HEK293 (cell line): Measurements from ENCODE around the gene CHID1.

ENCODE experiments used
- BCL11A ChIP-seq: fragments of 450-650 bp; formaldehyde crosslinking; IDR thresholded peaks from 2 replicates; pipeline ENCODE4 v1.5.1; 2016; ENCODE audit warnings: low read depth, missing biosample characterization, missing genetic modification characterization
- EGR2 ChIP-seq: fragments of 450-650 bp; formaldehyde crosslinking; IDR thresholded peaks from 2 replicates; pipeline ENCODE4 v1.5.1; 2016; ENCODE audit warnings: low read depth, missing biosample characterization, missing genetic modification characterization
- FEZF1 ChIP-seq: fragments of 450-650 bp; formaldehyde crosslinking; IDR thresholded peaks from 2 replicates; pipeline ENCODE4 v1.5.1; 2016; ENCODE audit warnings: missing biosample characterization, missing genetic modification characterization
- GLIS2 ChIP-seq: fragments of 450-650 bp; formaldehyde crosslinking; IDR thresholded peaks from 2 replicates; pipeline ENCODE4 v1.5.1; 2016; ENCODE audit warnings: missing biosample characterization, missing genetic modification characterization
- HIC1 ChIP-seq: fragments of 450-650 bp; formaldehyde crosslinking; IDR thresholded peaks from 2 replicates; pipeline ENCODE4 v1.5.1; 2016; ENCODE audit warnings: missing biosample characterization, missing genetic modification characterization
- KLF7 ChIP-seq: fragments of 450-650 bp; formaldehyde crosslinking; IDR thresholded peaks from 2 replicates; pipeline ENCODE4 v1.5.1; 2016; ENCODE audit warnings: missing biosample characterization, missing genetic modification characterization, borderline replicate concordance
- SALL2 ChIP-seq: fragments of 450-650 bp; formaldehyde crosslinking; IDR thresholded peaks from 2 replicates; pipeline ENCODE4 v1.5.0; 2017; ENCODE audit warnings: missing biosample characterization, mild to moderate bottlenecking, missing genetic modification characterization, borderline replicate concordance
- WT1 ChIP-seq: fragments of 450-650 bp; formaldehyde crosslinking; IDR thresholded peaks from 2 replicates; pipeline ENCODE4 v1.5.1; 2016; ENCODE audit warnings: missing biosample characterization, missing genetic modification characterization
- ZBTB17 ChIP-seq: fragments of 450-650 bp; formaldehyde crosslinking; IDR thresholded peaks from 2 replicates; pipeline ENCODE4 v1.5.1; 2016; ENCODE audit warnings: missing biosample characterization, missing genetic modification characterization
- ZIC2 ChIP-seq: fragments of 450-650 bp; formaldehyde crosslinking; IDR thresholded peaks from 2 replicates; pipeline ENCODE4 v1.5.1; 2016; ENCODE audit warnings: missing biosample characterization, missing genetic modification characterization
- ZNF146 ChIP-seq: fragments of 450-650 bp; formaldehyde crosslinking; IDR thresholded peaks from 2 replicates; pipeline ENCODE4 v1.5.1; 2016; ENCODE audit warnings: missing biosample characterization, missing genetic modification characterization
- ZNF148 ChIP-seq: fragments of 450-650 bp; formaldehyde crosslinking; IDR thresholded peaks from 2 replicates; pipeline ENCODE4 v1.5.0; 2017; ENCODE audit warnings: missing biosample characterization, missing genetic modification characterization, borderline replicate concordance
- ZNF16 ChIP-seq: fragments of 450-650 bp; formaldehyde crosslinking; IDR thresholded peaks from 2 replicates; pipeline ENCODE4 v1.5.1; 2016; ENCODE audit warnings: low read depth, missing biosample characterization, missing genetic modification characterization
- ZNF169 ChIP-seq: fragments of 450-650 bp; formaldehyde crosslinking; IDR thresholded peaks from 2 replicates; pipeline ENCODE4 v1.5.1; 2016; ENCODE audit warnings: missing biosample characterization, missing genetic modification characterization
- ZNF174 ChIP-seq: fragments of 450-650 bp; formaldehyde crosslinking; IDR thresholded peaks from 2 replicates; pipeline ENCODE4 v1.5.0; 2017; ENCODE audit warnings: missing biosample characterization, mild to moderate bottlenecking, missing genetic modification characterization
- ZNF324 ChIP-seq: fragments of 450-650 bp; formaldehyde crosslinking; IDR thresholded peaks from 2 replicates; pipeline ENCODE4 v1.5.1; 2016; ENCODE audit warnings: missing biosample characterization, missing genetic modification characterization
- ZNF423 ChIP-seq: fragments of 450-650 bp; formaldehyde crosslinking; IDR thresholded peaks from 2 replicates; pipeline ENCODE4 v1.5.1; 2016; ENCODE audit warnings: missing biosample characterization, missing genetic modification characterization
- ZNF426 ChIP-seq: fragments of 450-650 bp; formaldehyde crosslinking; IDR thresholded peaks from 2 replicates; pipeline ENCODE4 v1.5.1; 2017; ENCODE audit warnings: missing biosample characterization, missing genetic modification characterization, mild to moderate bottlenecking, inconsistent platforms, moderate library complexity
- ZNF621 ChIP-seq: fragments of 450-650 bp; formaldehyde crosslinking; IDR thresholded peaks from 2 replicates; pipeline ENCODE4 v1.5.1; 2017; ENCODE audit warnings: missing biosample characterization, missing genetic modification characterization
- ZNF776 ChIP-seq: fragments of 450-650 bp; formaldehyde crosslinking; IDR thresholded peaks from 2 replicates; pipeline ENCODE4 v1.5.0; 2017; ENCODE audit warnings: missing biosample characterization, missing genetic modification characterization, borderline replicate concordance
- ZNF830 ChIP-seq: fragments of 450-650 bp; IDR thresholded peaks from 2 replicates; pipeline ENCODE4 v1.5.0; 2018; ENCODE audit warnings: missing biosample characterization, missing genetic modification characterization, low read depth, mild to moderate bottlenecking, moderate library complexity
- TF ChIP-seq, protein P1 (sequence below): fragments of 450-650 bp; formaldehyde crosslinking; IDR thresholded peaks from 2 replicates; pipeline ENCODE4 v1.5.1; 2016; ENCODE audit warnings: missing biosample characterization, missing genetic modification characterization, borderline replicate concordance
- TF ChIP-seq, protein P2 (sequence below): fragments of 450-650 bp; formaldehyde crosslinking; IDR thresholded peaks from 2 replicates; pipeline ENCODE4 v1.5.1; 2016; ENCODE audit warnings: missing biosample characterization, missing genetic modification characterization, borderline replicate concordance

CHID1 gene

GRCh38 chr11:838441-839279 lies 72.0 kb downstream of the CHID1 start (continued):
- no peak for TF ChIP-seq ZNF621
- TF ChIP-seq, protein P1, sequence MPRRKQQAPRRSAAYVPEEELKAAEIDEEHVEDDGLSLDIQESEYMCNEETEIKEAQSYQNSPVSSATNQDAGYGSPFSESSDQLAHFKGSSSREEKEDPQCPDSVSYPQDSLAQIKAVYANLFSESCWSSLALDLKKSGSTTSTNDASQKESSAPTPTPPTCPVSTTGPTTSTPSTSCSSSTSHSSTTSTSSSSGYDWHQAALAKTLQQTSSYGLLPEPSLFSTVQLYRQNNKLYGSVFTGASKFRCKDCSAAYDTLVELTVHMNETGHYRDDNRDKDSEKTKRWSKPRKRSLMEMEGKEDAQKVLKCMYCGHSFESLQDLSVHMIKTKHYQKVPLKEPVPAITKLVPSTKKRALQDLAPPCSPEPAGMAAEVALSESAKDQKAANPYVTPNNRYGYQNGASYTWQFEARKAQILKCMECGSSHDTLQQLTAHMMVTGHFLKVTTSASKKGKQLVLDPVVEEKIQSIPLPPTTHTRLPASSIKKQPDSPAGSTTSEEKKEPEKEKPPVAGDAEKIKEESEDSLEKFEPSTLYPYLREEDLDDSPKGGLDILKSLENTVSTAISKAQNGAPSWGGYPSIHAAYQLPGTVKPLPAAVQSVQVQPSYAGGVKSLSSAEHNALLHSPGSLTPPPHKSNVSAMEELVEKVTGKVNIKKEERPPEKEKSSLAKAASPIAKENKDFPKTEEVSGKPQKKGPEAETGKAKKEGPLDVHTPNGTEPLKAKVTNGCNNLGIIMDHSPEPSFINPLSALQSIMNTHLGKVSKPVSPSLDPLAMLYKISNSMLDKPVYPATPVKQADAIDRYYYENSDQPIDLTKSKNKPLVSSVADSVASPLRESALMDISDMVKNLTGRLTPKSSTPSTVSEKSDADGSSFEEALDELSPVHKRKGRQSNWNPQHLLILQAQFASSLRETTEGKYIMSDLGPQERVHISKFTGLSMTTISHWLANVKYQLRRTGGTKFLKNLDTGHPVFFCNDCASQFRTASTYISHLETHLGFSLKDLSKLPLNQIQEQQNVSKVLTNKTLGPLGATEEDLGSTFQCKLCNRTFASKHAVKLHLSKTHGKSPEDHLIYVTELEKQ, result no peak
- no peak for TF ChIP-seq ZNF426 (tag by site-specific recombination)
- no peak for TF ChIP-seq FEZF1 (tag by site-specific recombination)
- peak; percentile 30; the same call in 1 of the 2 replicates for TF ChIP-seq ZIC2 (tag by site-specific recombination)
- no peak; the same call in 1 of the 2 replicates for TF ChIP-seq HIC1 (tag by site-specific recombination)
- TF ChIP-seq ZNF16 (tag by site-specific recombination), result no peak
- TF ChIP-seq GLIS2, result peak; percentile 45
- TF ChIP-seq, protein P2, sequence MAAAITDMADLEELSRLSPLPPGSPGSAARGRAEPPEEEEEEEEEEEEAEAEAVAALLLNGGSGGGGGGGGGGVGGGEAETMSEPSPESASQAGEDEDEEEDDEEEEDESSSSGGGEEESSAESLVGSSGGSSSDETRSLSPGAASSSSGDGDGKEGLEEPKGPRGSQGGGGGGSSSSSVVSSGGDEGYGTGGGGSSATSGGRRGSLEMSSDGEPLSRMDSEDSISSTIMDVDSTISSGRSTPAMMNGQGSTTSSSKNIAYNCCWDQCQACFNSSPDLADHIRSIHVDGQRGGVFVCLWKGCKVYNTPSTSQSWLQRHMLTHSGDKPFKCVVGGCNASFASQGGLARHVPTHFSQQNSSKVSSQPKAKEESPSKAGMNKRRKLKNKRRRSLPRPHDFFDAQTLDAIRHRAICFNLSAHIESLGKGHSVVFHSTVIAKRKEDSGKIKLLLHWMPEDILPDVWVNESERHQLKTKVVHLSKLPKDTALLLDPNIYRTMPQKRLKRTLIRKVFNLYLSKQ (tag by site-specific recombination), result no peak
- TF ChIP-seq ZNF776 (tag by site-specific recombination), result no peak
- TF ChIP-seq ZNF174, result no peak
- TF ChIP-seq SALL2 (tag by site-specific recombination), result no peak
- TF ChIP-seq WT1 (tag by site-specific recombination), result no peak
- no peak for TF ChIP-seq ZNF830 (tag by site-specific recombination)
- TF ChIP-seq ZNF169 (tag by site-specific recombination), result no peak
- no peak for TF ChIP-seq ZNF423 (tag by site-specific recombination)
- no peak for TF ChIP-seq ZNF146 (tag by site-specific recombination)
- TF ChIP-seq EGR2, result no peak
- no peak for TF ChIP-seq ZBTB17 (tag by site-specific recombination)
- peak; percentile 76; the same call in 1 of the 2 replicates for TF ChIP-seq KLF7
- TF ChIP-seq ZNF324 (tag by site-specific recombination), result no peak
- TF ChIP-seq ZNF148, result no peak
- peak; percentile 22; the same call in 1 of the 2 replicates for TF ChIP-seq BCL11A
